ENCODE measurements around the gene HOXA3.

The HOXA3 gene

GRCh38 chr7:27112955-27113949 lies 39.1 kb downstream of the HOXA3 start:
- no peak for FAIRE-seq

DNA sequence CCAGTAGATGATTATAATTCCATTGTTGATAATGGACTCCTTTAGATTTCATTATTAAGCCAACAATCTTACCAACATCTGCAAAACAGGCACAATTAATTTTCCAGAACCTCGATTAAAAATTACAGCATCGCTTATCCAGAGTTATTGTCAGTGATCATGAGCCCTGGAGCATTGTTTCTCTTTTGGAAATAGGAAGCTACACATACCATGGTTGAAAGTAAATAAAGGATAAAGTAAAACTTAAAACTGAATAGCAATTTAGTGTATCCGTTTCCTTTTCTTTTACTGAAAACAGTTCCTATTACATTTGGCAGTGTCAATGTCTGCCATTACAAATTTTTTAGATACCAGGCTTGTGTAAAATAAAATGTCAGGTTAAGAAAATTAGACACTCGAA lies 40.0 kb downstream of the HOXA3 start:
- FAIRE-seq, result no peak

- FAIRE-seq, result no peak
These were observed 40.6 kb downstream of the HOXA3 start for GRCh38 chr7:27111751-27112277.

DNA sequence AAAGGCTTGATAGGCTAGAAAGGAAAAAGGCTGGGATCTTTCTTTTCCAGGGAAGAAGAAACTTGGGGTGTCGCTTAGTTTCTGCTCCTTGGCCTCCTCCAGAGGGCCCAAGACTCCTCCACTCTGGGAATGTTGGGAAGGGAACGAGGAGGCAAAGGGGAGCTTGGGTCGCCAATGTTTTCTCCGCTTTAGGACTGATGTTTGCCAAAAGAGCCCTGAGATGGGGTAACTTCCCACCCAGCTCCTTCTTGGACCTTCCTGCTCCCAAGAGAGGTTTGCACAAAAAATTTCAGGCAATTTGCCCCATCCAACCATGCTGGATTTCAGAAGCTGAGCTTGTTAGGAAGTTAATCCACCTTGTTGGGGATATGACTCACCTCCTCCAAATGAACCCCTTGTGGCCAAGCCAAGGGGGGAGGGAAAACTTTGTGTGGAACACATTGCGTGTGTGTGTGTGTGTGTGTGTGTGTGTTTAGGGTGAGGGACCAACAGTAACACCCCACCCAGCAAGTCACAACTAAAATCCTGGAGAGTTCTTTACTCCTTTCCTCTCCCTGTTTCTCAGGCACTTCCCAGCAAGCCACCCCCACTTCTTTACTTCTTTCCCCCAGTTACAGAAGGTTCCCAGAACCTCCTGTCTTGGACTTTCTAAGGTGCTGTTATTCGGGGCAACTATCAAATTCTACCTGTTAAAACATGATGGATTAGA lies 41.2 kb downstream of the HOXA3 start:
- FAIRE-seq, result no peak

GRCh38 chr7:27110186-27111031 lies 42.0 kb downstream of the HOXA3 start:
- no peak for FAIRE-seq

- no peak for FAIRE-seq
These were observed 42.8 kb downstream of the HOXA3 start for GRCh38 chr7:27109466-27110185.

DNA sequence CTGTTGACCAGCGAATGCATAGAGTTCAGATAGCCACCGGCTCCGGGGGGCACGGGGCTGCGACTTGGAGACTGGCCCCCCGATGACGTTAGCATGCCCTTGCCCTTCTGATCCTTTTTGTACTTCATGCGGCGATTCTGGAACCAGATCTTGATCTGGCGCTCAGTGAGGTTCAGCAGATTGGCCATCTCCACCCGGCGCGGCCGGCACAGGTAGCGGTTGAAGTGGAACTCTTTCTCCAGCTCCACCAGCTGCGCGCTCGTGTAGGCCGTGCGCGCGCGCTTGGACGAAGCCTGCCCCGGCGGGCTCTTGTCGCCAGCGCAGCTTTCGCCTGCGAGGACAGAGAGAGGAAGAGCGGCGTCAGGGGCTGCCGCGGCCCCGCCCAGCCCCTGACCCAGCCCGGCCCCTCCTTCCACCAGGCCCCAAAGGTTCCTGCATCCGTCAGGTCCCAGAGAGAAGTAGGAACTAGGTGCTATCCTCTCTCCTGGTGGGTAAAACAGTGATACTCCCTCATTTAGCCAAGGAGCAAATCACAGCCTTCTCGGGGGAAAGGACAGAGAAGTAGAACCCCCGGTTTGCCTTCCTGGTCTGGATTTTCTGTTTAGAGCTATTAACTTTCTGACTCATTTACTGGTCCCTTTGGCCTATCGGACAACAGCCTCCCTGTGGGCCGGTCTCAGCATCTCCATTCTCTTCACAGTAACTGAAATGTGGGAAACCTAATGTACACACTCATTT lies 43.8 kb downstream of the HOXA3 start:
- no peak for FAIRE-seq

DNA sequence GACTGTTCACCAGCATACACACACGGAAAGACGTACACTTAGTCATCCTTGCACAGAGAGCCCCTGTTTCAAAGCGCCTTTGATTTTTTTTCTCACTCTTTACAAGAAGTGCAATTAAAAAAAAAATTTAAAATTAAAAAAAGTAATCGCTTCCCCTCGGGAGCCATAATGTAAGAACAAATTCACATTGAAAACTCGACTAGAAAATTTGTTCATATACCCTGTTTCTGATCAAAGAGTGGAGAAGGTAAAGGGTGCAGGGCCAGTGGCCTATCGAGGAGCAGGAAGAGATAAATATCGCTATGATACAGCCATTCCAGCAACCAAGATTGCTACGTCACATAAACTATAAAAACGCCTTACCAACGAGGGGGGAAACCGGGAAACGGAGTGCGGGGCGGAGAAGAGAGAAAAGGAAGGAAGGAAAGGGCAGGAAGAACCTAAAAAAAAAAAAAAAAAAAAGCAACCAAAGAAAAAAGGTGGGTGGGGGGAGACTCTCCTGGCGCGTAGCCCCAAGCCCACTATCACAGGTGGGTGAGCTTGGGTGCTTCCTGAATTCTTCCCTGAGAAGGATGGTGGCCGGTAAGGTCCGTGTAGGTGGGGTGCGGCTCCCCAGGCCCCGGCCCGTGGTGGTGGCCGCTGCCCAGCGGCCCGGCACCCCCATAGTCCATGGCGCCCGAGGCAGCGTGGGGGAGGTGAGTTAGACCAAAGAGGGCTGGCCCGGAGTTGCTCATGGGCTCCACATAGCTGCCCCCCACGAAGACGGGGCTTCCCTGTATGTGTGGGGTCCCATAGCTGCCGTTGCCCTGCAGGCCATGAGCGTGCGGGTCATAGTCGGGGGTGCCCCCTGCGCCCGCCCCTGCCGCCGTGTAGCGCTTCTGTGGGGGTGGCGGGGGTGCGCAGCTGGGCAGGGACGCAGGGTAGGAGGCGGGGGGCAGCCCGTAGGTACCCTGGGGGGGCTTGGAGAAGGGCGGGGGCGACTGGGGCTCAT lies 44.7 kb downstream of the HOXA3 start:
- FAIRE-seq, result no peak

- FAIRE-seq, result no peak
These were observed 45.5 kb downstream of the HOXA3 start for GRCh38 chr7:27106901-27107240.

GRCh38 chr7:27106181-27106900 lies 46.0 kb downstream of the HOXA3 start:
- FAIRE-seq, result no peak

DNA sequence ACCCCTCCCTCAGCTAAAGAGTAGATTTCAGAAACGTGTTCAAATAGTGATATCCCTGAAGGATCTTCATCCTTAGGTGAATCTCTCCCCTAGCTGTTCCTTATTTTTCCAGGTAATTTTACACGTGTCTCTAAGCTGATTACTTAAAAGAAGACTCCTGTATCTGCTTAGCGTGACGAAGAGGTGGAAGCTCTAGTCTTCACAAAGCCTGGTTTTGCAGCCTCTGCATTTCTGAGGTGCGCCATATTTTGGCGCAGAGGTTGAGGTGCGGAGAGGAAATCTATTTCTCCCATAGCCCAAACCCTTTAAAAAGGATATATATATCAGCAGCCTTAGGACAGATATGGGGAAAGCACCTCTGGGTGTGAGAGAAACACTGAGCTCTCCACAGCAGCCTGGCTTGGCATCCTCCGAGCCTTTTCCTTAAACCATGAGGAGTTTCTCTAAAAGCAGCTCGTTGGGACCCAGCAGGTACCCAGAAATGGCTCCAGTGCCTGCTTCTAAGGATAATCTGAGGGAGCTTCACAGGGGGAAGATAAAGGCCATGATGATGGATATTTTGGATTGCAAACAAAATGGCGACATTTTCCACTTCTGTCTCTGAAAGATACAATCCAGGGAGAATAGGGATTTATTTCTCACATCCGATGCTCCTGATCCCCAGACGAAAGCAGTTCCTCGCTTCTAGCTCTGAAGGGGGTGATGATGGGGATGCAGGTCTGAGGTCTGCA lies 46.9 kb downstream of the HOXA3 start:
- FAIRE-seq, result no peak

GRCh38 chr7:27104341-27105058 lies 47.9 kb downstream of the HOXA3 start:
- FAIRE-seq, result no peak

GRCh38 chr7:27103489-27104226 lies 48.7 kb downstream of the HOXA3 start:
- FAIRE-seq, result no peak

- no peak for FAIRE-seq
These were observed 49.6 kb downstream of the HOXA3 start, which contains the start of gene HOXA2 for GRCh38 chr7:27102581-27103442. Gene HOXA2, minus strand, starts transcription at chr7:27102683. Its CDS starts 183 bp downstream, at chr7:27102500.

- no peak for FAIRE-seq
These were observed 50.3 kb downstream of the HOXA3 start for GRCh38 chr7:27101957-27102580.
